NCI-H226 (cell line): ENCODE data around the gene SC5D.

ENCODE experiments used
- DNase-seq: peaks from one replicate; pipeline ENCODE4 v3.0.0-alpha.2; 2015

The SC5D gene

DNA sequence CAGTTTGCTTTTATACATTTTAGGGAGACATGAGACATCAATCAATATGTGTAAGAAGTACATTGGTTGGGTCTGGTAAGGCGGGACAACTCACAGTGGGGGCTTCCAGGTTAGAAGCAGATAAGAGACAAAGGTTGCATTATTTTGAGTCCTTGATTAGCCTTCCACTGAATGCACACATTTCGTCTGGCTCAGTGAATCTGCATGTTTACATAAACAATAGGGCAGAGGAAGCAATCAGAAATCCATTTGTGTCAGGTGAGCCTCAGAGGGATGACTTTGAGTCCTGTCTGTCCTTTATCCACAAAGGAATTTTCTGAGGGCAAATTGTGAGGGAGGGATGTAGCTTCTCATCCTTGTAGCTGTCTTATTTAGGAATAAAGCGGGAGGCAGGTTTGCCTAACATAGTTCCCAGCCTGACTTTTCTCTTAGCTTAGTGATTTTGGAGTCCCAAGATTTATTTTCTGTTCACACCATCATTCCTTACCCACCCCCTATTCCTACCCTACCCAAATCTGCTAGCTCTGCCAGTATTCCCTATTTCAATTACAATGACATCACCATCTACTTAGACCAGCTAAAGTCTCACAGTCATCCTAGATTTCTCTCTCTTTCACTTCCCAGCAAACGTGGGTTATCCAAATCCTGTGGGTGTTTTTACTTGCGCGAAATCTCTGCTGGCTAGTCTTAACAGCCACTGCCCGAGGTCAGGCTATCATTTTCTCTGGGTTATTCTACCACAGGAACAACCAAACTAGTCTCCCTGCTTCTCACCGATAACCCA, 2.9 kb downstream of the SC5D start:
- no peak for DNase-seq

DNA sequence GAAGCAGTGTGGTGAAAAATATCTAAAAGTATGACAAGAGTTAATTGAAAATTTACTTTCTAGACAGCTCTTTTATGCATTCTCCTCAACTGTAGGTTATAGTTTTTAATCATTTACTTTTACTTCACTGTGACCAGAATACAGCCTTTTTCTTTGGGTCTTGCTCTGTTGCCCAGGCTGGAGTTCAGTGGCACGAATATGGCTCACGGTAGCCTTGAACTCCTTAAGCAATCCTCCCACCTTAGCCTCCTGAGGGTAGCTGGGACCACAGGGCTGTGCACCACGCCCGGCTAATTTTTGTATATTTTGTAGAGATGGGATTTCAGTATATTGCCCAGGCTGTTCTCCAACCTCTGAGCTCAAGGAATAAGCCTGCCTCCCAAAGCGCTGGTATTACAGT, 5.3 kb downstream of the SC5D start:
- no peak for DNase-seq

GRCh38 chr11:121298774-121299173, 6.2 kb downstream of the SC5D start:
- no peak for DNase-seq

- no peak for DNase-seq
Measured at GRCh38 chr11:121299417-121299816, 6.8 kb downstream of the SC5D start.

- no peak for DNase-seq
Measured at GRCh38 chr11:121300313-121300971, 7.9 kb downstream of the SC5D start.

- no peak for DNase-seq
Measured at GRCh38 chr11:121300972-121301699, 8.6 kb downstream of the SC5D start.

GRCh38 chr11:121304759-121305158, 12.2 kb downstream of the SC5D start:
- DNase-seq, result no peak

DNA sequence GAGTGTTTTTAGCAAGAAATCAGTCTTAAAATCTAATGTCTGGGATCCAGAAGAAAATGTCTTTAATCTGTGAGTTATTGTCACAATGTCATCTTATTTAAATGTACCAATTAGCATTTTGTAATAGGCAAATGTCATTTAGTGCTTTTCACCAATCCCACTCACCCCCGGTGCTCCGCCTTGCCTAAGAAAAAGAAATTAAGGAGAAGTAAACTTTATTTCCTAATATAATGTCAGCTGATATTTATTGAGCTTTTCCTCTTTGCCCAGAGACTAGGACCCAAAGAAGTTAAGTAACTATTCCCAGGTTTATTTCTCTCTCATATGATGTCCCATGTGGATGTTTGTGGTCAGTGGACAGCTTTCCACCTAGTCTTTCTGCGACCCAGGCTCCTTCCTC, 16.2 kb downstream of the SC5D start:
- DNase-seq, result no peak

- DNase-seq, result no peak
Measured at GRCh38 chr11:121309688-121310087, 17.1 kb downstream of the SC5D start.

DNA sequence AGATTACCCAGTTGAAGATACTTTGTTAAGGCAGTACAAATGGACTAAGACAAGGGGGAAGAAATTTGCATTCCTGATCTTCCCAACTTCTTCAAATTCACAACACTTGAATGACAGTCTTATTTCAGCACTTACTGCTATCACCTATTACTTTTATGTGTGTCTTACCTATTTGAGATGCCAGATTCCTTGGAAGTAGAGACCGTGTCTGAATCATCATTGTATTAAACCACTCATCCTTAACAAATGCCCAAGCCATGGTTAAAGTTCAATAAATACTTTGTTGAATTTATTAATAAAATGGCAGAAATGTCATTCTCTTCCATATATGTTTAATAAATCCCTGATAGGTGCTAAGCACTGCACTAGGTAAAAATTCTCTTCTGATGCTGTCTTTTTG, 18.3 kb downstream of the SC5D start:
- DNase-seq, result no peak

- DNase-seq, result no peak
Measured at GRCh38 chr11:121311373-121311772, 18.8 kb downstream of the SC5D start.

- no peak for DNase-seq
Measured at GRCh38 chr11:121312483-121312882, 19.9 kb downstream of the SC5D start.

GRCh38 chr11:121318848-121319834, 26.6 kb downstream of the SC5D start:
- no peak for DNase-seq

DNA sequence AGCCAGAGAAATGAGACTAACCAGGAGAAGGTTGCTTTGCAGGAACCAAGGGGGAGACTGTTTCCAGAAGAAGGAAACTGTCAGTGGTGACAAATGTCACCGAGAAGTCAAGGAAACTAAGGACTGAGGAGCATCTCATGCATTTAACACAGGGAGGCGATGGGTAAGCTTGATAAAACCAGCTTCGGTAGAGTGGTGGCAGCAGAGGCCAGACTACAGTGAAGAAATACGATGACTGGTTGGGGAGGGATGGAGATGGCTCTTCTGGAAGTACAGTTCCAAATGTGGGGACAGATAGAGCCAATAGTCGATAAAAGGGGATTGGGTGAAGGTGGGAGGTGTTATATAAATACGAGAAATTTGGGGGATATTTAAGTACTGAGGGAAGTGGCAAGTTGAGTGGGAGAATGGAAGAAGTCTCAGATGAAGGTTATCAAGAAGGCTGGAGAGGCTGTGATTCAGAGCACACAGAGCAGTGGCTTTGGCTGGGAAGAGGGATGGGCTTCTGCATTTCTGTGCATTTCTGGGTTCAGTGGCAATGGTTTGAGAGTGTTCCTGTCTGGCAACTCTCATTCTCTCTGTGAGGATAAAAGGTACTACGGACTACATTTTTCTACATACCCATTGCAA, 29.2 kb downstream of the SC5D start:
- DNase-seq, result no peak

DNA sequence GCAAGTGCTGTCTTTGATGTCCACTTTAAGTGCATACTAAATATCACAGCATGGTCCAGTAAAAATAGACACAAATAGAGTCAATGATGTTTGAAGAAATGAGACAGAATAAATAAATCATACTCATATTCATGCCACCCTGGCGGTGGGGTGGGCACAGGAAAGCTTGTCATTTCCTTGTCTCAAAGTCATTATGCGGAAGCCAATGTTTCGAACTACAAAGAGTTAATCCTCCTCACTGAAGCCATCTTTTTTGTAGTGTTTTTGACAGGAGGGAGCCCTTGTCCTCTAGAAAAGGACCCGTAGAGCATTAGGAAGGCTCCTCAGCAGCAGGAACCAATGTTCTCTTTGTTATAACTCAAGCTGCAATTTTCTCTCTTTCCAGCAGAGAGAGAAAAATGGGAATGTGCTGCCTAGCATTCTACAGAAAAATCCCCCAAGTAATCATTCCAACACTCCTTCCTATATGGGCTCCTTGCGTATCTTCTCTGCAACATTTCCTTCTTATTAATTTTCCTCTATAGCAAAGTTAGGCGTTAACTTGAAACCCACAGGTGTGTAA, 30.6 kb downstream of the SC5D start:
- DNase-seq, result no peak

DNA sequence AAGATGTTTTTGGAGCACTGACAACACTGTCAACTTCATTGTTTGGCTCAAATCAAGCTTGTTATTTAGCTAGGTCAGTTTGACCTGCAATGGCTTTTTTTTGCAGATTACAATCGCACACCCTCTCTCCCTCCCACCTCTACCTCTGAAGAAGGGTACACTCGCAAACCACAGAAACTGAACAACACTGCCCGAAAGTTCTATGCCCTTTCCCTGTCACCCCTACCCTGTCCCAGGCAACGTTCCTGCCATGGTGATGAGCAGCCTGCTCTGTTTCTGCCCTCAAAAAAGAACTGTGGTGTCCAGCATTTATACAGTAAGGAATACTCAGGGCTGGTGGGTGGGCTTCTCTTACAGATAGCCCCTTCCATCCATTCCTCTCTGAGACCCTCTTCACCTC, 33.7 kb downstream of the SC5D start:
- DNase-seq, result no peak

- no peak for DNase-seq
Measured at GRCh38 chr11:121327553-121327952, 35.0 kb downstream of the SC5D start.

DNA sequence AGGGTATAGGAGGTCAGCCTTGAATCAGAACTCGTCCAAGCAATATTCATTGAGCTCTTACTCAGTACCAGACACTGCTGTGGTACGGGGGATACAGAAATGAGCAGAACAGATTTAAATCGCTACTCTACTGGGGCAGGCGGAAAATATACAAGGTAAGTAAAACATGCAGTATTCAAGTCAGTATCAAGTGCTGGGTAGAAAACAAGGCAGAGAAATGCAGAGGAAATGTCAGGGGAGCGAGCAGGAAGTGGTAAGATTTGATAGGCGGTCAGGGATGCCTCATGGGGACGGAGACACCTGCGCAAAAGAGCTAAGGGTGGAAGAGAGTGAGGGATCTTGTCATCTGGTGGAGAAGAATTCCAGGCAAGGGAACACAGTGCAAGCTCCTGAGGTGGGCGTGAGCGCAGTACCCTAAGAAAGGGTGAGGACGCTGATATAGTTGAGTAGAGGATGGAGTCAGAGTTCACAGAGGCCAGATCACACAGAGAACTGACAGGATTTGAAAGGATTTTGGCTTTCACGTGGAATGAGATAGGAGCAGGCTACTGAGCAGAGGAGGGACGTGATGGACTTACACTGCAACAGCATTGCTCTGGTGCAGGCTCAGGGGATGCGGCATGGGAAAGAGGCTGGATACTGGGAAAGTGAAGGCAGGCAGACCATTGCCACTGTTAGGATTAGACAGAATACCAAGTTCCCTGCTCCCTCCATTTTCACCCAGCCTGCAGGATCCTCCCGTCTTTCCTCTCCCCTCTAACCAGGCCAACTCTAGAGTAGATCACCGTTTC, 35.8 kb downstream of the SC5D start:
- DNase-seq, result no peak

GRCh38 chr11:121328967-121329679, 36.6 kb downstream of the SC5D start:
- DNase-seq, result no peak

DNA sequence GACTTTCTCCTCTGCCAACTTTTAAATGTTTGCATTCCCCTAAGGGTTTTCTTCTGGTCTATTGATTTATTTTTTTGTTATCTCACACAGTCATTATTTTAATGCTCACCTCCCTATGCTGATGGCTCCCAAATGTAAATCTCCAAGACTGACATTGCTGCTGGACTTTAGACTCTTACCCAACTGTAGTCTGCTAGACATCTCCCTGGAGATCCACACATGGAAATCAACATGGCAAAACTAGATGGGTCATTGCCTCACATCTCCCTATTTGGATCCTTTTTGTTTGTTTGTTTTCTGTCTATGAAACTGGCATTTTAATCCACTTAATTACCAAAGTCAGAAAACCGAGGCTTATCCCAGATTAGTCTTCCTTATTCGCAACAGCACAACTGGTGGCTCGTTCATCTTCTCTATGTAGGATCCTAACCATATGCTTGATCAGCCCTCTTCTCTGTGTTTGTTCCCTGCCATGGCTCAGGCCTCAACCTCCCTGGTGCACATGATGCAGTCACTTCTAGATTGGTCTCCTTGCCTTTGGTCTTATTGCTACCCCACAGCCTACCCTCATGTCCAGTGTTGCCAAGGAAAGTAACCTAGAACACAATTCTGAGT, 37.3 kb downstream of the SC5D start:
- DNase-seq, result no peak
